ELR (cell line): ENCODE results near the gene ANKRD34C.
A peak's percentile ranks its signal among the peaks of the same experiment; 100 is the strongest.
"Not testable (repeated sequence)": the region's sequence is repeated elsewhere in the genome, so short reads cannot be mapped to it uniquely, and the experiment has no call there.

Source experiments
- DNase-seq: peaks from one replicate; pipeline ENCODE4 v3.0.0-alpha.2; 2015; ENCODE audit warnings: low read depth

Gene ANKRD34C

DNA sequence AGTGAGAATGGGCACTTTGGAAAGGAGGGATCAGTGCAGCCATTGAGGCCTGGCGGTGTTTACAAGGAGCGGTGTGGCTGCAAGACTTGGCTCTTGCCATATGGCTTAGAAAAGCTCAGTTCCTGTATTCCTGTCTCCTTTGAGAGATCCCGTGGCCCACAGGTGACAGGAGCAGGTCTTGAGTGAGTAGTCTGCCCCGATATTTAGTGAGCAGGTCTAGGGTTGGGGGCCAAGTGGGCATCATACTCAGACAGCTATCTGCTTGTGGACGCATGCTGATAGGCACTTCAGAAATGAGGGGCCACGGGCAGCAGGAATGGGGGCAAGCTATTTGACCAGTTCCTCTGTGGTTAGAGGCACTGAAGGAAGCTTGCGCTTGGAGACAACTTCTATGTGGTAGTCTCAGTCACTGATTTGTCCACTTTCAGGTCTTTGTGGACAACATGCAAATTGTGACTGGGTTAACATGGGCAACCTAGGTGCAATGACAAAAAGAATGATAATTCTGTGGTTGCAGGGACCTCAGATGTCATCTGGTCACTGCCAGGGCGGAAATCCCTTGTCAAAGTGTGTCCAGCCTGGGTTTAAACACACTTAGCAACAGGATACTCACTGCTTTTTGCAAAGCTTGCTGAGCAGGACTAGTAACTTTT, 29.5 kb downstream of the ANKRD34C start:
- no peak for DNase-seq

DNA sequence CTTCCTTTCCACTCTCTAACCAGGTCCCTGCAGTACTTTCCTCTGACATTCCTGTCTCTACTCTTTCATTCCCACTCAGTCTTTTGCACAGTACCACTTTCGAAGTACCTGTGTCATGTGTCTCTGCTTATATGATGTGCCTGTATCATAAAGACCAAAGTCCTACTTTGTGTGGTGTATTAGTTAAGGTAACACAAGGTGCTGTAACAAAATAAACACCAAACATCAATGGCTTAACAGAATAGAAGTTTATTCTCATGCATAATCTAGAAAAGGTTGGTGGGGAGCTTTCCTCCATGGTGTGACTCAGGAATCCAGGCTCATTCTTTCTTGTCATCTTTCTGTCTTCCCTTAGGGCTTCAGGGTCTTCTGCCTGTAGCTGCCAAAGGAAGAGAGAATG, 31.7 kb downstream of the ANKRD34C start:
- no peak for DNase-seq

DNA sequence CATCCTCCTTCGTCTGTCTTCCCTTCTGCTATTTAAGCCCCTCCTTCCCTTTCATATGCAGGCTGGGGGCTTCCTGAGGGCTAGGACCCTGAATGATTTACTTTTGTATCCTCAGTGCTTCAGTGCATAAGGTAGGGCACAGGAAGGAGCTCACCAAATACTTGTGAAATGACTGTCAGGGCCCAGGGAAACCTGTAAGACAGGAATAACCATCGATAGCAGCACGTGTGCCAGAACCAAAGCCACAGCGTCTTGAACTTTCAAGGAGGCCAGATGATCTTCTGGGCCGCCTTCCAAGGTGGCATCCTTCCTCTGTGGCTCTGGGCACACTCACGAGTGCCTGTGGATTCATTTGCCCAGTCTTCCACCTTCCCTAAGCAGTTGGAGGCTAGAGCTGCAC, 32.3 kb downstream of the ANKRD34C start:
- DNase-seq = no peak

DNA sequence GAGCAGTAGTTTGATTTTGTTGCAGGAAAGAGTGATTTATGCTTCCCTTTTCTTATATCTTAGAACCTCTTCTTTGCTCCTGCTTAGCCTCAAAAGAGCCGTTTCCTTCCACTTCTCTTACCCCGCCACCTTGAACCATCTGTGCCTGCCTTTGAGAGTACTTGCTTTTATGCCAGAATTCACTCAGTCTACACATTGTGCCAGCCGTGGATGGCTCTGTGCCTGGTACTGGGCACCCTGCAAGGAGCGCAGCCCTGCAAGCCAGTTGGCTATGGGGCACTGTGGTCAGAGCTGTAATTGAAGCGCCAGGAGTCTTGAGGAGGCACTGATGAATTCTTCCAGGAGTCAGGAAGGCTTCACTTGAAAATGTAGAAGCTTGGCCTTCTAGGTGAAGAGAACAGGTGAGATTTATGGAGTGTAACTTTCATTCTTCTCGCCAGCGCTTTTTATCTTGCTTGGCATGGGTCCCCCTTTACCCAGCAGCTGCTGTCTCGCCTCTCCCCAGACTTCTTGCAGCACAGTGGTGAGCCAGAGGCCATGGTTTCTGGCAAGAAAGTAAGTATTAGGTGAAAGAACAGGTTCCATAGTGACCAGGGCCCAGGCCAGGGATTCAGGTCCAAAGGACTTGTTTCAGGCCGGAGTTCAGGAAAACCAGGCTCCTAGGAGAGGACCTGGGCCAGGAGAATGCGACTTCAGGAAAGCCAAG, 33.3 kb downstream of the ANKRD34C start:
- no peak for DNase-seq

DNA sequence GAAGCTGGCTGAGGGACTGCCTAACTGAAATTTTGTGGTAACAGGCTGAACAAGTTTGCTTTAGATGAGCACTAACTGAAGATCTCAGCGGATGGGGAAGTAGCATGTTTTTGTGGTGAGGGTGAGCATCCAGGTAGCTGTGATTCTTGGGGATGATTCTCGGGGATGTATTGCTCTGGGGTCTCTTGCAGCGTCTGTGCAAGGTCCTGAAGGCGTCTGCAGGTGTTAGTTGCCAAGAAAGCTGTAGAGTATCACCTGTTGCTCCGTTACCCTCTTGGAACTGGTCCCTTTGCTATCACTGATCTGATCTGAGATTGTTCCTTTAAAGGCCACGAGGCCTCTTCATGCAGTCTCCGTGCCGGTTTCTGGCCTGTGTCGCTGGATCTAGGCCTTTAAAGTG, 34.3 kb downstream of the ANKRD34C start:
- DNase-seq = no peak

DNA sequence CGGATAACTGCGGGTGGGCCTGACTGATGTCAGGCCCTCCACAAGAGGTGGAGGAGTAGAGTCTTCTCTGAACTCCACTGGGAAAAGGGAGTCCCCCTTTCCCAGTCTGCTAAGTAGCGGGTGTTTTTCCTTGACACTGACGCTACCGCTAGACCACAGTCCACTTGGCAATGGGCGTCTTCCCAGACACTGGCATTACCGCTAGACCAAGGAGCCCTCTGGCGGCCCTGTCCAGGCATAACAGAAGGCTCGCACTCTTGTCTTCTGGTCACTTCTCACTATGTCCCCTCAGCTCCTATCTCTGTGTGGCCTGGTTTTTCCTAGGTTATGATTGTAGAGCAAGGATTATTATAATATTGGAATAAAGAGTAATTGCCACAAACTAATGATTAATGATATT, 37.5 kb downstream of the ANKRD34C start:
- not testable (repeated sequence) for DNase-seq

DNA sequence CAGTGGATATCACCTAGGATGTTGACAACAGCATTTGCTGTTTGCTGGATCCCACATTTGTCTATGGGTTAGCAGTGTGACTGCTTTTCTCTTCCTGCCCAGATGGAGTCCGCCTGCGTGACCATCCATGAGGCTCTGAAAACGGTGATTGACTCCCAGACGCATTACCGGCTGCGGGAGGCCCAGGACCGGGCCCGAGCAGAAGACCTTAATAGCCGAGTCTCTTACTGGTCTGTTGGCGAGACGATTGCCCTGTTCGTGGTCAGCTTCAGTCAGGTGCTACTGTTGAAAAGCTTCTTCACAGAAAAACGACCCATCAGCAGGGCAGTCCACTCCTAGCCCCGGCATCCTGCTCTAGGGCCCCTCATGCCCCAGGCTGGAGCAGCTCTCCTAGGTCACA, 39.4 kb downstream of the ANKRD34C start:
- no peak for DNase-seq

- no peak for DNase-seq
Measured at GRCh38 chr15:79322306-79322705, 39.8 kb downstream of the ANKRD34C start.

DNA sequence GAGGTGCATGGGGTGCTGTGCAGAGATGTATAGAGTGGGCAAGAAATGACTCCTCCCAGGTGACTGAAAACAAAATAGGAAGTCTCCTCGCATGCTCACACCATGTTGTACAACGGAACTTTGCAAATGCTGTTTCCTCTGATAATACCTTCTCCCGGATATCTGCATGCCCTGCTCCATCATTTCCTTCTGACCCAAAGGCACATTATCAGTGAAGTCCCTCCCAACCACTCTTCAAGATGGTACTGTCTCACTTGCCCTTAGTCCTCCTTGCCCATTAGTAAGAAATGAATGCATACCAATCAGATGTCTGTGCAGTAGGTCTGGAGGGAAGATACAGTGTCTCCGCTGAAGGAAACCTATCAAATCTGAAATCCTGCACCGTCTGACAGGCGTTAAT, 40.4 kb downstream of the ANKRD34C start:
- no peak for DNase-seq

DNA sequence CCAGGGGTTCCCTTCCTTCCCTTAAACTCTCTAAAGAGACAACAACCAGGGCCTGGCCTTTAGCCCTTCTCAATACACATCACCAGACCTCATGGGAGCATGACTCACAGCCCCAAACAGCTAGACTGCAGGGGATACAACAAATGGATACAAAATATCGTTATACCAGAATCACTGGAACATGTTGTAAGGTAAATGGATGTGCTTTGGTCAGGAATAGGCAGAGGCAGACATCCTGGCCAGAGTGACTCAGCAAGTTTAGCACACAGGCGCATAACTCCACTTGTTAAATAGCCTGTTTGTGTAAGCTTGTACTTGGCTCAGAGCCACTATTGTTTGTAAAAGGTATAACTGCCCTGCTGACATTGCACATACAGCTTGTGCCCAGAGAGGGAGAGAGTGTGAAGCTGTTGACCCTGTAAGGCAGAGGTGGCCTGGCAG, 46.7 kb downstream of the ANKRD34C start:
- peak; percentile 56 for DNase-seq
